ENCODE measurements around the gene MGRN1.
A peak's percentile ranks its signal among the peaks of the same experiment; 100 is the strongest.

The MGRN1 gene

DNA sequence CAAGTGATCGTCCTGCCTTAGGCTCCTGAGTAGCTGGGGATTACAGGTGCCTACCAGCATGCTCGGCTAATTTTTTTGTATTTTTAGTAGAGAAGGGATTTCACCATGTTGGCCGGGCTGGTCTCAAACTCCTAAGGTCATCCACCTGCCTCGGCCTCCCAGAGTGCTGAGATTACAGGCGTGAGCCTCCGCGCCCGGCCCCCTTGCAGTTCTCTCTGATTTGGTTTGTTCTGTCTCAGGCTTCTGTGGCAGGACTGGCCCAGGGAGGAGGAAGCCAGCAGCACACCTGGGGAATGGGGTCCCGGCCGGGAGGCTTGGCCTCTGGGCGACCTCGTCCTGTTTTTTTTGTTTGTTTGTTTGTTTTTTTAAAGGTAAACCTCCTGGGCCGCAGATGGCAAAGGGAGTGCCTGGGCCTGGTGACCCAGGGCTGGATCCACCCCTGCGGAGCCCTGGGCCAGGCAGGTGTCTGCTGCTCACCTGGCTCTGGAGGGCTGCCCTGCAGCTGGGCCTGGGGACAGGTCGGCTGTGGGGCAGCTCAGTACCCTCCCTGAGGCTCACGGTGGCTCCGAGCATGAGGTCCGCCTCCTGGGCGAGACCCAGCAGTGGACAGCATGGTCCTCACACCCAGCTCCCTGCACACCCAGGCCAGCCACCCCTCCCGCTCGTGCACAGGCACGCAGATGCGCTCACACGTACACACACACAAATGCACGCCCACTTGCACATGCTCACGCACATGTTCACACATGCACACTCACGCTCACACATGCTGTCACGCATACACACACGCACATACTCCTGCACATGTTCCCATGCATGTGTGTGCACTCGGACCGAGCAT is 65.5 kb downstream of the MGRN1 start:
- DNase-seq: no peak

- DNase-seq: no peak
These were observed 66.5 kb downstream of the MGRN1 start for GRCh38 chr16:4690946-4691665.

DNA sequence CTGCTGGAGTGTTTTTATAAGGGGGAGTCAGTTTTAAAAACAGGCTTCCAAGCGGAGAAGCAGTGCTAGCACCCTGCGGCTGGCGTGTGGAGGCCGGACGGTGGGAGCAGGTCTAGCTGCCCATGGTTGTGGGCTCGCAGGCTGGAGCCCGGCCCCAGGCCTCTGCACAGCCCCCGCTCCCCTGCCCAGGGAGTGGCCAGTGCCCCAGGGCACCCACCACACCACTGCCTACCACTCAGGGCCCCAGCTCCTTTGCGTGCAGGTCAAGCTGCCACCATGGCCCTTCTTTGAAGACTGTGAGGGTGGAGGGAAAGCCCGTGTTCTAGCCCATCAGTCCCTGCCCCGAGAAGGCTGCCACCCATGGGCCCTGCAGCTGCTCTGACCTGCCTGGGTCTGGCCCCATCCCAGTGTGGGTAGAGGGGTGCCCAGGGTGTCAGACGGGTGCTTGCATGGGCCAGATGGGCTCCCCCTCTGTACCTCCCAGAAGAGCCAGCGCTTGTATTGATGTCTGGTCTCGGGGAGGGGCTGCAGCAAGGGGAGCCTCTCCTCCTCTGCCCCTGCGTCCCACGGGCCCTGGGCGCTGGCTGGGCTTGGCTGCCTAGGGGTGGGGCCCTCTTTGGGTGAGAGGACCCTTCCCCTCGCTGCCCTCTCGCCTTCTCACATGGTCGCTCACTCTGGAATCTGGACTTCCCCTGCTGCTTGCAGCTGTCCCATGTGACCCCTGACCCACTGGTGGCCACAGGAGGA is 67.2 kb downstream of the MGRN1 start:
- no peak for DNase-seq

- DNase-seq: no peak
These were observed 68.1 kb downstream of the MGRN1 start for GRCh38 chr16:4692460-4693295.

DNA sequence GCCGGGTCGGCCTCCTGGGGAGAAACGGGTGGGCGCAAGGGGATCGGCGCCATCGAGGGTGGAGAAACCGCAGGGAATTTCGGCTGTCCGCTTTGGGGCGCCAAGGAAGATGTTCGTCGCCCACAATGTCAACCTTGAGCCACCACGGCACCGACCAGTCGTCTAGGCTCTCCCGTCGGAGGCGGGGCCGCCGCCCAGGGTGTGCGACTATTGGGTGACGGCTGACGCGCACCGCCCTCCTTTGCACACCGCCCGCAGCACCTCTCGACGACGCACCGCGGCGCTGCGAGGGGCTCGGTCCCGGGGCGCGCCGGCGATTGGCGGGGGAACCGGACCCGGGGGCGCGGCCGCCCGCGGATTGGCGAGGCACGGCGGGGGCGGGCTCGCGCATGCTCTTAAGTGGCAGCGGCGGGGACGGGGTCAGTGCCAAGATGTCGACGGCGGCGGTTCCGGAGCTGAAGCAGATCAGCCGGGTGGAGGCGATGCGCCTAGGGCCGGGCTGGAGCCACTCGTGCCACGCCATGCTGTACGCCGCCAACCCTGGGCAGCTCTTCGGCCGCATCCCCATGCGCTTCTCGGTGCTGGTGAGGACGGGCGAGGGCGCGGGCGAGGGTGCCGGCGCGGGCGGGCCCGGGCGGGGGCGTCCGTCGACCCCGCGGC is 68.8 kb downstream of the MGRN1 start, which contains the start of gene NUDT16L1:
Gene NUDT16L1, plus strand, starts transcription at position 267 of the 660 bp plus-strand sequence. Its CDS starts 165 bp downstream, at position 432.
- DNase-seq: peak; percentile 95 to 98 (median 98)

DNA sequence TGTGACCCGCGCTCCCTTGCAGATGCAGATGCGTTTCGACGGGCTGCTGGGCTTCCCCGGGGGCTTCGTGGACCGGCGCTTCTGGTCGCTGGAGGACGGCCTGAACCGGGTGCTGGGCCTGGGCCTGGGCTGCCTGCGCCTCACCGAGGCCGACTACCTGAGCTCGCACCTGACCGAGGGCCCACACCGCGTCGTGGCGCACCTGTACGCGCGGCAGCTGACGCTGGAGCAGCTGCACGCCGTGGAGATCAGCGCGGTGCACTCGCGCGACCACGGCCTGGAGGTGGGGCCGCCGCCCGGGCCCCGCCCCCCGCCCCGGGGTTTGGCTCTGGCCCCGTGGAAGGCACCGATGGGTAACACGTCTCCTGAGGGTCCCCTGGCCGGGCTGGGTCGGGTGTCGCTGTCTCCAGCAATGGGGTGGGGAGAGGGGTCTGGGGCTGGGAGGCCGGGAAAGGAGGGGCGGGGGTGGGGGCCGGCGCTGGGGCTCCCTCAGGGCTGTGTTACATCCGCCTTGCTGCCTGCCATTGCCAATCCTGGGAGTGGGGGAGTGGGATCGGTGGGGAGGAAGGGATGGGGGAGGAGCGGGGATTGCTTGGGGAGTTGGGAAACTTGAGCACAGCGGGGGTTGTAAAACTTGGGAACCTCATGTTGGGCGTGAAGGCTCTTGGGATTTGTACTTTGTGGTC is 69.5 kb downstream of the MGRN1 start:
- peak in 1 of 4 experiments; percentile 36 for DNase-seq

DNA sequence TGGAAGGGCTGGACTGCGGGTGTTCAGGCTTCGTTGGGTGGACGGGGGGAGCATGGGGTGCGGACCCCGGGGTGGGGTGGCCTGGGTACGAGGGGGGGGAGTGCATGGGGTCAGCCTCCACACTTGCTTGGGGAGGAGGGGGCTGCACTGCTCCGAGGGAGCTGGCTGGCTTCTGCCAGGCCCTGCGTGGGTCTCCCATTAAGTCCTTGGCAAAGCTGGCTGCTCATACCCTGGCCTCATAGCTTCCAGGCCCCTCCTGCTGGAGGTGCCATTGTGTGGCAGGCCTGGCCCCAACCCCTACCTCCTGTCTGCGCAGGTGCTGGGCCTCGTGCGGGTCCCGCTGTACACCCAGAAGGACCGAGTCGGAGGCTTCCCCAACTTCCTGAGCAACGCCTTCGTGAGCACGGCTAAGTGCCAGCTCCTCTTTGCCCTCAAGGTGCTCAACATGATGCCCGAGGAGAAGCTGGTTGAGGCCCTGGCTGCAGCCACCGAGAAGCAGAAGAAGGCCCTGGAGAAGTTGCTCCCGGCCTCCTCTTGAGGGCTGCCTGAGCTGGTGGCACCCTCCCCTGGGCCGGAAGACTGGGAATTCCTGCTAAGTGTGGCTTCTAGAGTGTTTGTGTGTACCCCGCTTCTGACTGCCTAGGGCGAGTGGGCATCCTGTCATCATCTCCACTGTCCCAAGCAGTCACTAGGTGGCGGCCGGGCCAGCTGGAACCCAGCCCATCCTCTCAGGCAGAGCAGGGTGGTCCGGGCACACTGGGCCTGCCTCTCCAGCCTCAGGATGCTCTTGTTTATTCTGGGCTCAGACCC is 70.2 kb downstream of the MGRN1 start:
- no peak for DNase-seq

DNA sequence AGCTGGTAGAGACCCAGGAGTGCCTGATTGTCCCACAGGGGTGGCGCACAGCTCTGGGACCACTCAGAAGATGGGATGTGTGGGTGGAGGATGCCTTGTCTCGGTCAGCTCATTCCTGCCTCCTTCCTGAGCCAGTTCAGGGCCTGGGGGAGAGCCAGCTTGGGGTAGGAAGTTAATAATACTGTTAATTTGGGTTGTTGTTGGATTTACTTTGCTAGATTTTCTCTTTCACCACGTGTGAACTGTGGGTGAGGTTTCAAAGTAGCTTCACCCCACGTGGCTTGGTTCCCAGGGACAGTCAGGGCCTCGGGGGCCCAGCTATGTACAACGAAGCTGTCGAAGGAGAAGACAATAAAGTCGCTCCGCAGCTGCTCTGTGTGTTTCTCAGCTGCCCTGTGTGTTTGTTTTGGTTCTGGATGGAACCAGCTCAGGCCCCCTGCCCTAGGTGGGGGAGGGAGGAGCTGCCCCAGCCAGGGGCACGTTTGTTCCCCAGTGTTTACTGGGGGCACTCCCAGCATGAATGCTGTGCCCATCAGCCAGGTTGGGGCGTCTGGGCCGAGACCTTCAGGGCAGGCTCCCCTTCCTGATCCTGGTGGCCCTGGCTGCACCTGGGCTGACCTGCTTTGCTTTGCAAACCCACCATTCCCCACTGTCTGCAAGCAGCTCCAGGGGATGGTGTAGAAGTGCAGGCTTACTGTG is 71.0 kb downstream of the MGRN1 start:
- DNase-seq: no peak

- DNase-seq: no peak
These were observed 71.7 kb downstream of the MGRN1 start for GRCh38 chr16:4696172-4696904.

DNA sequence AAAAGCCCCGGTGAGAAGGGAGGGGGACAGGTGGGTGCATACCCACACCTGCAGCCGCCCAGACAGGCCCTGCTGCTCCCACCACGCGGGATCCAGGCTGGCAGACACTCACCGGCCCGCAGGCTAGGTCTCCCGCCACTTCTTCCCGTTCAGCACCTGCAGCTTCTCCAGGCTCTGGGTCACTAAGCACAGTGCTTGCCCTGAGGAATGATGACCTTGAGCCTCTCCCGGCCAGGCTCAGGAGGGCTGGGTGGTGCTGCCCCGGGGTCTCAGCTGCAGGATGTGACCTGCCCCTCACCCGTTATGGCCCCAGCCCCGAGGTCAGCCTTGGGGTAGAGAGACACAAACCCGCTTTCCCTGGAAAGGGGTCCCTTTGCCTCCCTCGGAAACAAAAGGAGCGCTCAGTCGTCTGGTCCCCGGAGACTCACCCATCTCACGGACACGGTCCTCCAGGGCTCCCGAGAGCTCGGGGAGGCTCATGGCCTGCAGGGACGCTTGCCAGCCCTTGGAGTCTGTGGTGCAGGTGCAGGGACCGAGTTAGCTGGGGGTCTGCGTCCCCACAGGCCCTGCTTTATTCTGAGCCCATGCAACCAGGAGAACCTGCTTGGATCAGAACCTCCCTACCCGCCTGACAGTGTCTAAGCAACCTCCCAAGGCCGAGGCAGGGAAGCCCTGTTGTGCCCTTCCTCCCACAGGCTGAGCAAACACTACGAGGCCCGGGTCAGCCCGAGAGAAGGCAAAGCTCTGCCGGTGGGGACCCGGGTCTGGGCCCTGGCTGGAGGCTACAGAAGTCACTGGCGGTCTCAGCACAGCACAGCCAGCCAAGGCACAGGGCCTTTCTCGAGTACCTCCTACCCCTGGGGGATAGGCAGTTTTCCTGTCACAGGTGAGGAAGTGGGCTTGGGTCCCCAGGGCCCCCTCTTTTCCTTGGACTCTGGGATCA is 72.5 kb downstream of the MGRN1 start:
- DNase-seq: no peak

GRCh38 chr16:4697848-4698291 is 73.2 kb downstream of the MGRN1 start:
- no peak for DNase-seq

- no peak for DNase-seq
These were observed 73.9 kb downstream of the MGRN1 start for GRCh38 chr16:4698321-4699045.

GRCh38 chr16:4699046-4699556 is 74.5 kb downstream of the MGRN1 start:
- no peak for DNase-seq

GRCh38 chr16:4700380-4700996 is 75.9 kb downstream of the MGRN1 start:
- DNase-seq: no peak

GRCh38 chr16:4700997-4701743 is 76.5 kb downstream of the MGRN1 start:
- DNase-seq: no peak

All from activated CD4-positive, CD25-positive, alpha-beta regulatory T cell (primary cell).